HT-29 (cell line): Measurements from ENCODE around the gene GADD45GIP1. TPM values are rescaled to one million over a fixed set of nuclear protein-coding genes. Genes with fewer than 3 reads are reported as not detected.
"Not testable (repeated sequence)": the region's sequence is repeated elsewhere in the genome, so short reads cannot be mapped to it uniquely, and the experiment has no call there.

Experiments used
- DNase-seq: peaks from one replicate; pipeline ENCODE4 v3.0.0-alpha.2; 2015; ENCODE audit warnings: low spot score
- total RNA-seq: library from RNA; depleted of rRNA; stranded (reverse); fragments of >200 nt; shearing (Covaris generic); gene quantifications from 2 replicates; pipeline ENCODE4 v1.2.3, GENCODE V29; 2014

Gene GADD45GIP1
- total RNA-seq, 1 experiment from 2014 or later = 80.9 TPM

DNA sequence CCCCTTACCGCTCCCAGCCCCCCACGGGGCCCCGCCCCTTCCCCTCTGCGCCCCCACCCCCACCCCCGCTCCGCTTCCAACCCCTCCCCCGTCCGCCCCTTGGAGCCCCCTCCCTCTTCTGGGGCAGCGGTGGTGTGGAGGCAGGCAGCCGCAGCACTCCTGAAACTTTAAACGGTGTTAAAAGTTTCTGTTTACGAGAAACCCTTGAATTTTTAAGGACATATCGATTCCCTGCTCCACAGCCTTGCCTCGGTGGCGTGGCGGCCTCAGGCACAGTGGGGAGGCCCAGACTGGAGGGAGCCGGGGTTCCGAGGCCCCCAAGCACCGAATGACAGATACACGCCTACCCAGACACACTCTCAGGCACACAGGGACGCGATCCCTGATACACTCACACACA lies 33.4 kb upstream of the GADD45GIP1 start:
- no peak for DNase-seq

DNA sequence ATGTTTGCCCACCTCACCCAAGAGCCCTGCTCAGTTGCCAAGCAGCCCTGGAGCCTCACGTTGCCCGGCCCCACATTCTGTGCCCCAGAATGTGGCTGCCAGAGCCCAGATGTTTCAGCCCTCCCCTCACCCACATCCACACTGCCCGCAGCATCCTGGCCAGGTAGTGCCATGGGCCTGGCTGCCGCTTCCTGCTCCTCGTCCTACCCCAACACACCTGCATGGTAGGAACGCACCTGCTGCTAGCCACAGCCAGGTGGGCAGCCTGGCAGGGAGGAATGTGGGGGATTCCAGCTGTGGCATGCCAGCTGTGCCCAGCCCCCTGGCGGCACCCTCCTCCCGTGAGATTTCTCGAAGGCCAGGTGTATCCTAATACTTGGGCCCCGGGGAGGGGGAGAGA lies 30.8 kb upstream of the GADD45GIP1 start:
- no peak for DNase-seq

DNA sequence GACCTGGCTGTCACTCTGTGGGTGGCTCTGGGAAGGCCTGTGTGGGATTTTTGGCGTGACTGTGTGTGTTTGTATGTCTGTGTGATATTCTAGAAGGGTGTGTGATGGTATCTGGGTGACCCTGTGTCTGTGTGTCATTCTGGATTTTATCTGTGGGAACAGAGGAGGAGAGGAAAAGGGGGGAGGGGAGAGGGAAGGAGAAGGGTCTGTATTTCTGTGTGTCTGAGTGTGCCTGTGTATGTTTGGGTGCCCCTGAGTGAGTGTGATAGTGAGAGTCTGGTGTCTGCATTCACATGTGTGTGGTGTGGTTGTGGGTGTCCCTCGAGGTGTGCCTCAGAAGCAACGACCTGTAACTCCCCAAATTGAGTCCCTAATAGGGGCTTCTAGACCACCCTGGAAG lies 30.2 kb upstream of the GADD45GIP1 start:
- DNase-seq = no peak

DNA sequence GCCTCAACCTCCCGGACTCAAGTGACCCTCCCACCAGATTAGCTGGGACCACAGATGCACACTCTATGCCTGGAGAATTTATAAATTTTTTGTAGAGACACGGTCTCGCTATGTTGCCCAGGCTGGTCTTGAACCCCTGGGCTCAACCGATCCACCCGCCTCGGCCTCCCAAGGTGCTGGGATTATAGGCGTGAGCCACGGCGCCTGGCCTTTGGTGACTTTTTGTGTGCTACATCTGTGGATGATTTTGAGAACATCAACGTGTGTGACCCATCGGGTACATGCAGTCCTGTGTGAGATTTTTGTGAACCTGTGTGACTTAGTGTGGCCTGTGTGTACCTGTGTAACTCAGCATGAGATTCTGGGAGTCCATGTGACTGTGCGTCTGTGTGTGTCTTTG lies 29.7 kb upstream of the GADD45GIP1 start:
- no peak for DNase-seq

DNA sequence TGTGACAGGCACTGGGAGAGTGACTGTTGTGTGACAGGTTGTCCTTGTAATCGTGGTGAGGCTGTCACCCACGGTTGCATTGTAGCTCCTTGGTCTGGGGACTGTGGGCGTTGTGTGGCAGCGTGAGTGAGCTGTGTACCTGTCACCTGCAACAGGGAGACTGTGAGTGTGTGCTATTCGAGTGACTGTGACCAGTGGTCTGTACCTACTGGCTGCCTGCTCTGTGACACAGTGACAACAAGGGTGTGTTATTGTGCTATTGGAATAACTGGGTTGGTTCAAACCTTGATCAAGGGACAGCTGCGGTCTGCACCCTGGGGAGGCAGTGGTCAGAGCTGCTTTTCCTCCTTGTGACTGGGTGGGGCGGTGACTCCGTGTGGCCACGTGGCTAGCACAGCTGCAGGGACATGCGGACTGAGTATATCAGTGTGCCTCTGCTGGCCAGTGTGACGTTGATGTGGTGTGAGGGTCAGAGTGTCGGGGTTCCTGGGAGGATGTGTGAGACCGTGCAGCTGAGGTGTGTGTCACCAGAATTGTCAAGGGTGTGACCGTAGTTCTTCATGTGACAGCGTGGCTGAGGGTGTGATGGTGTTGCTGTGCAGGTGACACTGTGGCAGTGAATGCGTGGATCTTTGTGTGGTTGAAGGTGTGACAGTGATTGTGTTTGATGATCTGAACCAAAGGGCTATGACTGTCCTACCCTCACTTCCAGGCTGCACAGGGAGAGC lies 28.2 kb upstream of the GADD45GIP1 start:
- peak; percentile 80 for DNase-seq

DNA sequence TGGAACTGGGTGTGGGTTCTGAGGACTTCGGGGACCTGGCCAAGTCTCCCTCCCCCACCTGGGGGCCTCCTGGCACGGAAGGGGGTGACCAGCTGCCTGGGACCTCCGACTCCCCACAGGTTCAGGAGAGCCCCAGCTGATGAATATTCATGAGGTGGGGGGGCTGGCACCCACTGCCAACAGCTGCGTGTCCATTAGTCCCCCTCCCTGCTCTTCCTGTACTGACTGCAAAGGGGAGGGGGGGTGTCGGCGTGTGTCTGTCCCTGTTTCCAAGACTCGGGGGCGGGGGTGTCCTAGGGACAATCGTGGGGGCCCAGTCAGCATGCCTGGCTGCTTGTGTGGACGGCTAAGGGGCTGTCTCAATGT lies 27.6 kb upstream of the GADD45GIP1 start:
- DNase-seq = no peak

DNA sequence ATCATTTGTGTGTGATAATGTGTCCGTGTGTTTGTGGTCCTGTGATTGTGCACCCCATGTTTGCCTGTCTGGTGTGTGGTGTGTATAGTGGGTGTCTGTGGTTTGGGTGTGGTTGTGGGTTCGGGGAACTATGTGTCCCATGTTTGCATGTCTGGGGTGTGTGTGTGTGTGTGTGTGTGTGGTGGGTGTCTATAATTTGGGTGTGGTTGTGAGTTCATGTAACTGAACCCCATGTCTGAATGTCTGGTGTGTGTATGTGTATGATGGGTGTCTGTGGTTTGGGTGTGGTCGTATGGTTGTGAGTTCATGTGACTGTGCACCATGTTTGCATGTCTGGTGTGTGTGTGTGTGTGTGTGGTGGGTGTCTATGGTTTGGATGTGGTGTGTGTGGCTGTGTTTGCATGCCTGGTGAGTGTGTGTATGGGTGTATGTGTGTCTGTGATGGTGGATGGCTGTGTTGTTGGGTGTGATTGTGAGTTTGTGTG lies 27.2 kb upstream of the GADD45GIP1 start:
- no peak for DNase-seq

DNA sequence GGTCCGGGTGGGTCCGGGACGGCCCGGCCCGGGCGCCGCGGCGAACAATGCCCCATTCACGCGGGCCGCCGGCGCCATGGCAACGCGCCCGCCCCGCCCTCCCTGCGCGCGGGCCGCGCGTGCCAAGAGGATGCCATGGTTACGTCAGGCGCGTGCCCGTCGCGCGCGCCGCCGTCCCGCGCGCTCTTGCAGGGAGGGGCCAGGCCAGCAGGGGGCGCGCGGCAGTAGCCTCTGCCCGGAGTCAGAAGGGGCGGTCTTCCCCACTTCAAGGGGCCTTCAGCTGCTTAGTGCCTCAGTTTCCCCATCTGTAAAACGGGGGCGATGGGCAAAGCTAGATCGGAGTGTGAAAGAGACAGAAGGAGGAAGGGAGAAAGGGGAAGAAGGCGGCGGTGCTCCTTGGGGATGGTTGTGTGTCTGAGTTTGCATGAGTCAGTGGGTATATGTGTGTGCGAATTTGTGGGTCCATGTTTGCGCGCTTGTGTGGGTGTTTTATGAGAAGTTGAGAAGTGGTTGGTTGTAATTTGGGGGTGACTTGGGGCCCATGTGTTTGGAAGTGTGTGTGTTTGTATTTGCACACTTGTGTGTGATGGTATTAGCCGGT lies 26.6 kb upstream of the GADD45GIP1 start:
- peak; percentile 78 for DNase-seq

DNA sequence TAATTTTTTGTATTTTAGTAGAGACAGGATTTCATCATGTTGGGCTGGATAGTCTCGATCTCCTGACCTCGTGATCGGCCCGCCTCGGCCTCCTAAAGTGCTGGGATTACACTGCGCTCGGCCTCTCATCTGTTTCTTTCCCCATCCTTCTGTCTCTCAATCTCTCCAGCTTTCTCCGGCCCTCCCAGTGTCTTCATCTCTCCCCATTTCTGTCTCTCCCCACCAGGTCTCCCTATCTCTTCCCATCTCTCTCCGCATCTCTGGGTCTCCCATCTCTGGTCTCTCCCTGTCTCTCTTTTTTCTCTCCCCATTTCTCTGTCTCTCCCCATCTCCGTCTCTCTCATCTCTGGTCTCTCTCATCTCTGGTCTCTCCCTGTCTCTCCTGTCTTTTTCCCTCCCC lies 26.1 kb upstream of the GADD45GIP1 start:
- DNase-seq = no peak

DNA sequence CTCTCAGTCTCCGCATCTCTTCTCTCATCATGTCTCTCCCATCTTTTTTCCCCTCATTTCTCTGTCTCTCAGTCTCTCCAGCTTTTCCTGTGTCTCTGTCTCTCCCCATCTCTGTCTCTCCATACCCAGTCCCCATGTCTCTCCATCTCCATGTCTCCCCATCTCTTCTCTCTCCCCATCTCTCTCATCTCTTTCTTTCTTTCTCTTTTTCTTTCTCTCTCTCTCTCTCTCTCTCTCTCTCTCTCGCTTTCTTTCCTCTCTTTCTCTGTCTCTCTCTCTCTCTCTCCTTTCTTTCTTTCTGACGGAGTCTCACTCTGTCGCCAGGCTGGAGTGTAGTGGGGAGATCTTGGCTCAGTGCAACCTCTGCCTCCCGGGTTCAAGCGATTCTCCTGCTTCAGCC lies 25.6 kb upstream of the GADD45GIP1 start:
- no peak for DNase-seq

DNA sequence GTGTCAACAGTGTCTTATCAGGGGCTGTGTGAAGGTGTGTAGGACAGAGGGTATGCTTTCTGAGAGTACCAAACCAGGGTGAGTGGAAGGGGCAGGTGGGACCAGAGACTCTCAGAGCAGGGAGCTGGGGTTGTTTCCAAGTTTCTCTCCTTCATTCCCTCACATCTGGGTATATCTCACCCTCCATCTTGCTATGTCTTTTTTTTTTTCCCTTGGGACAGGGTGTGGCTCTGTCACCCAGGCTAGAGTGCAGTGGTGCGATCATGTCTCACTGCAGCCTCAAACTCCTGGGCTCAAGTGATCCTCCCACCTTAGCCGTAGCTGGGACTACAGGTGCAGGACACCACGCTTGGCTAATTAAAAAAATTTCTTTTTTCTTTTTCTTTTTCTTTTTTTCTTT lies 23.0 kb upstream of the GADD45GIP1 start:
- no peak for DNase-seq

DNA sequence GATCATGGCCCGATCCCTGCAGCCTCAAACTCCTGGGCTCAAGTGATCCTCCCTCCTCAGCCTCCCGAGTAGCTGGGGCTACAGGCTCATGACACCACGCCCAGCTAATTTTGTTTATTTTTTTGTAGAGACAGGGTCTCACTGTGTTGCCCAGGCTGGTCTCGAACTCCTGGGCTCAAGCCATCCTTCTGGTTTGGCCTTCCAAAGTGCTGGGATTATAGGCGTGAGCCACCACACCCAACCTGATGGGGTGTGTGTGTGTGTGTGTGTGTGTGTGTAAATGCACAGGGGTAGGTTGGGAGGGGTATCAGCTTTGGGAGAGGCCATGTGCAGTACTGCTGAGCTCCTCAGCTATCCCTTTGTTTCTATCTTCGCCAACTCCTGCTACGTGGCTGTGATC lies 19.1 kb upstream of the GADD45GIP1 start:
- DNase-seq = not testable (repeated sequence)

DNA sequence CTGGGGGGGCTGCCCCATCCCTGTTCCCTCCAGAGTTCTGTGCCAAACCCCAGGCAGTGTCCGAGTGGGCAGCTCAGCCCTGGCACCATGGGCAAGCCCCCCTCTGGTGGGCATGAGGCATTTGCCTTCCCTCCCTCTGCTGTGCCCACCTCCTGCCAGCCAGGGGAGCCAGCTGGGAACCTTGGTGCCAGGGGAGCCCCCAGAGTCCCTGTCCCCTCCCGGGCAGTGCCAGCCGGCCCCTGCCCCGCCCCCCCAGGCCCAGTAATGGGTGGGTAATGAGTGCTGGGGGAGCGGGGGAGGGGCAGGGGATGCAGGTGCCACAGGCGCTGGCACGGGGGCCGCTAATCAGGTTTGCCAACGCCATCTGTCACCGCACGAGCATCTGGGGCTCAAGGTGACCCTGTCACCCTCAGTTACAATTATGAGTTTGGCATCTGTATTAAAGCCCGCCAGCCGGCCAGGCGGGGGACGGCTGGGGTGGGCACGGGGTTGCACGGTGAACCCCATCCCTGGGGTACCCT lies 18.3 kb upstream of the GADD45GIP1 start:
- no peak for DNase-seq

DNA sequence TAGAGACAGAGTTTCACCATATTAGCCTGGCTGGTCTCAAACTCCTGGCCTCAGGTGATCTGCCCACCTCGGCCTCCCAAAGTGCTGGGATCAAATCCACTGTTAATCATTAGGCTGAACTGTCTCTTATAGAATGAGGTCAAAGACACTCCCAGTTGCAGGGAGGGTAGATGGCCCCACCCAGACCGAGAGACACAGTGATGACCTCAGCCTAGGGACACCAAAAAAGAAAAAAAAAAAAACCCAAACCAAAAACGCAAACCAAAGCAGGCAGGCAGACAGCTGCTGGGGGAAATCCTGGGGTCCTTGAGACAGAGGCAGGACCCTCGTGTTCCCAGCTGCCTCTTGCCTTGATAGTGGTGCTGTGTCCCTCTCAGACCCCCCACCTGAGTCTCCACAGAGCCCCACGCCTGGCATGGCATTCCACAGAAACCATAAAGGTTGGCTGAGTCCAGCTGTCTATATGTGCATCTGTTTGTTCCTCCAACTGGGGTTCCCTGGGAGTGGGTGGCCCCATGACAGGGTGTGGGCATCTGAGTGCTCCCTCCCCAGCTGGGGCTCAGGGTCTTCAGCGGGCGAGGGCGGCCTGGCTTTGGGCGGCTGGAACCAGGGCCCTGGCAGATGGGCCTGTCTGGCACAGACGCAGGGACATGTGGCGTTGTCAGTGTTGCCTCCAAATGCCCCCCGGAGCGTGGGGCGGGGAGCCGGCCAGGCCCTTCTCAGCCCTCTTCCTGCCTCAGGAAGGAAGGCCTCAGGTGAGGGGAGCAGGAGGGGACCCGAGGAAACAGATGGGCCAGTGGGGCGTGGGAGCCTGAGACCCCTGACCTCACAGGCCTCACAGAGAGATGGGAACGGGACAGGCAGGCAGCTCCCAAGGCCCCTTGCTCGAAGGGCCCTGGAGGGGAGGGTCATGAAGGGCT lies 17.5 kb upstream of the GADD45GIP1 start:
- no peak for DNase-seq

DNA sequence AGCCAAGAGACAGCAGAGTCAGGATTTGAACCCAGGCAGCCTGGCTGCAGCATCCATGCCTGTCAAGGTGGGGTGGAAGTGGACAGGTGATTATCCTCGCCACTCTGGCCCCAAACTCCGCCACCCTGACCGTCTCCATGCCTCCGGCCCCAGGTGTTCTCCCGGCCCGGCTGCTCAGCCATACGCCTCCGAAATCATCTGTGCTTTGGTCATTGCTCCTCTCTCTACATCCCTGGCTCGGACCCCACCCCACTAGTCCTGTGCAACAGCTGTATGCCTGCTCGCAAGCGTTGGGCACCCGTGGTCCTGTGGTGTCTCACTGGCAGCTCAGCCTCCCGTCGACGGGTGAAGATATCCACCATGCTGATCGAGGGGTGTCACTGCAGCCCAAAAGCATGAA lies 16.2 kb upstream of the GADD45GIP1 start:
- no peak for DNase-seq

DNA sequence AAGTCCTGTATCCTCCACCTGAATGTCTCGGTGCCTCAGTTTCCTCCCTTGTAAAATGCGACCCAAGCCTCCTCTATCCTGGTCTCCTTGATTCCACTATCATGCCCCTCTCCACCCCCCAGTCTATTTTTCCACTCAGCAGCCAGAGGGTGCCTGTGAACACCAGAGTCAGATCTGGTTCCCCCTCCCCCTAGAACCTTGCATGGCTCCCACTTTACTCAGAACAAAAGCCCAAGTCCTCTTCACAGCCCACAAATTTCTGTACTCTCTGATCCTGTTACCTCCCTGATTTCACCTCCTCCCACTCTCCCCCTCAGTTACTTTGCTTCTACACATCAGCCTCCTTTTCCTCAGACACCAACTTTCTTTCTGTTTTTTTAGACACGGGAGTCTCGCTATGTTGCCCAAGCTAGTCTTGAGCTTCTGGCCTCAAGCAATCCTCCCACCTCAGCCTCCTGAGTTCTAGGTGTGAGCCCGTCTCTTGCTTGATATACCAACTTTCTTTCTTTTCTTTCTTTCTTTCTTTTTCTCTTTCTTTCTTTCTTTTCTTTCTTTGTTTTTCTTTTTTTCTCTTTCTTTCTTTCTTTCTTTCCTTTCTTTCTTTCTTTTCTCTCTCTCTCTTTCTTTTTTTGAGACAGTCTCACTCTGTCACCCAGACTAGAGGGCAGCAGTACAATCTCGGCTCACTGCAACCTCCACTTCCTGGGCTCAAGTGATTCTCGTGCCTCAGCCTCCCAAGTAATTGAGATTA lies 13.2 kb upstream of the GADD45GIP1 start:
- no peak for DNase-seq

DNA sequence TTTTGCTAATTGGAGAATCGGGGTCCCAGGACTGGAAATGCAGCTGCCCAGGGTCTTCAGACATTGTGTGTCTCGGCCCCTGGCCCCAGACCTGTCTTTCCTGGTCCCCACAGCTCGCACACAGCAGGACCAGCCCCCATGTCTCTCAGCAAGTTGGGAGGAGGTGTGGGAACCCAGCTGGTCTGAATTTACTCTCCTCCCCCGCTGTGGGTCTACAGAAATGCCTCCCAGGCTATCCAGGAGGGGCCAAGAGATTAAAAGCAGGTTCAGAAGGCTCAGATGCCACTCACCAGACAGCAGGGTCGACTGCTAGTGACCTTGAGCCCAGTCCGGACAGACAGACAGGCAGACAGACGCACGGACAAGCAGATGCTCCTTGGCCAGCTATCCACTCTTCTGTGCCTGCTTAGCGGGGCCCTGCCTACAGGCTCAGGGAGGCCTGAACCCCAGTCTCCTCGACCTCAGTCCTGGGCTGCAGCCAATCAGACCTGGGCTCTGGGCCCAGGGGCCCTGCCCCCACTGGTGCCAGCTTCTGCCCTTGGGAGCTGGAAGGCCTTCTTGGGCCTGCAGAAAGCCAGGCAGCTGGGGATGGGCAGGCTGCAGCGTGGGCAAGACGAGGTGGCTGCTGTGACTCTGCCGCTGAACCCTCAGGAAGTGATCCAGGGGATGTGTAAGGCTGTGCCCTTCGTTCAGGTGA lies 12.4 kb upstream of the GADD45GIP1 start, which contains the start of gene DAND5:
Gene DAND5, plus strand, starts transcription at position 285 of the 697 bp plus-strand sequence. Its CDS starts 85 bp downstream, at position 370.
- no peak for DNase-seq

DNA sequence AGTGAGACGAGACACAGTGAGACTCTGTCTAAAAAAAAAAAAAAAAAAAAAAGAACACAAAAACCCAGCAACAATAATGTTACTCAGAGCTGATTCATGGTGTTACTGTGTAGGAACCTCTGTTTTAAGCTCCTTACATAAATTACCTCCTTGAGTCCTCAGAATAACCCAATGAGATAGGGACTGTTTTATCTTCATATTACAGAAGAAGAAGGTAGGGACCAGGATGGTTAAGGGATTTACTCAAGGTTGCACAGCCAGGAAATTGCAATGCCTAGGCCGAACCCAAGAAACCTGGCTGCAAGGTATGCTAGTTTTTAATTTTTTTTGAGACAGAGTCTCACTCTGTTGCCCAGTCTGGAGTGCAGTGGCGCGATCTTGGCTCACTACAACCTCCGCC lies 10.9 kb upstream of the GADD45GIP1 start:
- DNase-seq = no peak

DNA sequence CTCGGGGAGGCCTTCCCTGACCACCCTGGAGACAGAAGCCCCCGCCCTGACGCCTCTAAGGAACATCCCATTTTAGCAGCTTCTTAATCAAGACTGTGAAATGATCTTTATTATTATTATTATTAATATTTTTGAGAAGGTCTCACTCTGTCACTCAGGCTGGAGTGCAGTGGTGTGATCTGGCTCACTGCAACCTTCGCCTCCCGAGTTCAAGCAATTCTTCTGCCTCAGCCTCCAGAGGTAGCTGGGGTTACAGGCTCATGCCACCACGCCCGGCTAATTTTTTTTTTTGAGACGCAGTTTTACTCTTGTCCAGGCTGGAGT lies 8.8 kb upstream of the GADD45GIP1 start:
- DNase-seq = no peak

DNA sequence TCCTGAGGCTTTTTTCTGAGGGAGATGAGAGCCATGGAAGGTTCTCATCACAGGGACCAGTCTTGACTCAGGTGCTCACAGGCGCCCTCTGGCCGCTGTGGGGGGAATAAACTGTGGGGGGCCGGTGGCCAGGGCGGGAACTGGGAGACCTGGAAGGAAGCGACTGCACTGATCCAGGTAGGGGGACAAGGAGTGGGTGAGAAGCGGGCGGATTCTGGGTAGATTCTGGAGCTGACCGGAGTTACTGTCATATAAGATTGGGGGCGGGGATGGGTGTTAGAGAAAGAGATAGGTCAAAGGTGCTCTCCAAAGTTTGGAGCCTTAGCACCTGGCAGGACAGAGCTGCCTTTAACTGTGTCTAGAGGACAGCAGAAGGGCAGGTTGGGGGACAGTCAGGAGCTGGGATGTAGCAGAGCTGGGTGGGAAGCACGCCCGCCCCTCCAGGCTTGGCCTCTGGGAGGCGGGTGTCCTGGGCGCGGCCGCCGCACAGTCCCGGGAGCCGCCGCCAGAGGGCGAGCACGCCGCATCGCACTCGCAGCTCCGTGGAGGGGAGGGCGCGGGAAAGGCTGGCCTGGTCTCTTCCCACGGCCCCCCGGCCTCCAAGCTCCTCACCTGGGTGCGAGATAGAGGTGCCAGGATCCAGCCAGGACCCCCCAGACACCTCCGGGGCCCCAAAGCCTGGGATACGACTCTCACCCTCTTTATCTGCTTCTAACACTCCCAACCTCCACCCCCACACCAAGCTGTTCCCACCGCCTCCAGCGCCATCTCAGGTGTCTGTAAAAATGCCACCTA lies 8.2 kb upstream of the GADD45GIP1 start:
- peak; percentile 82 for DNase-seq
